BJ (cell line): Measurements from ENCODE around the gene GADL1. TPM values are rescaled to one million over a fixed set of nuclear protein-coding genes. Genes with fewer than 3 reads are reported as not detected.

Experiments used
- CTCF ChIA-PET: fragments of 350-600 bp; formaldehyde crosslinking; extraction: SDS; loops from one replicate; lab custom pipeline; 2021; ENCODE audit warnings: antibody characterized with exemption, inconsistent platforms; lab: Yijun Ruan, JAX
- POLR2A ChIA-PET: fragments of 300-600 bp; sonication (Branson Sonifier 250); formaldehyde crosslinking; extraction: SDS; loops from one replicate; lab custom pipeline; 2021; ENCODE audit warnings: antibody characterized with exemption; lab: Charles Lee
- DNase-seq: peaks from one replicate; pipeline ENCODE4 v3.0.0-alpha.2; 2011; ENCODE audit warnings: low read depth
- H3K27me3 ChIP-seq: 2 replicates; pipeline ENCODE4 v1.6.0; 2011; ENCODE audit warnings: low read length; ENCODE audit not compliant: control insufficient read depth, insufficient read depth
- H3K36me3 ChIP-seq: 2 replicates; pipeline ENCODE4 v1.5.1; 2011; ENCODE audit warnings: low read length; ENCODE audit not compliant: control insufficient read depth, insufficient read depth
- H3K4me3 ChIP-seq: 2 replicates; pipeline ENCODE4 v1.5.1; 2011; ENCODE audit warnings: low read depth, mild to moderate bottlenecking, control low read depth, low read length
- polyA plus RNA-seq: library from polyadenylated mRNA; depleted of rRNA; stranded (reverse); fragments of >200 nt; gene quantifications from 2 replicates; pipeline ENCODE4 v1.2.3, GENCODE V29; 2011
- TF ChIP-seq, protein P1 (sequence below): IDR thresholded peaks from 2 replicates; pipeline ENCODE4 v1.5.1; 2011; ENCODE audit warnings: low read depth, mild to moderate bottlenecking, control low read depth, inconsistent platforms, low read length, moderate library complexity; ENCODE audit not compliant: insufficient read depth

GADL1 gene
- polyA plus RNA-seq, 1 experiment = not detected

GRCh38 chr3:30729512-30729911, 164.9 kb downstream of the GADL1 start:
- no peak for DNase-seq
- CTCF ChIA-PET = no interaction called here
- no peaks in the 10 kb centered on the region for H3K27me3 ChIP-seq

GRCh38 chr3:30728143-30728542, 166.3 kb downstream of the GADL1 start:
- ChIA-PET POLR2A (no interaction called here), CTCF (interaction anchor here (0.7 to 1.2 kb wide), 2 partner anchors 20 to 630 kb away, joined by 3 read pairs; no protein-coding TSS in a partner anchor)
- DNase-seq = no peak
- no peak overlapping the region for H3K4me3 ChIP-seq
- no peaks in the 10 kb centered on the region for H3K27me3 ChIP-seq
- H3K36me3 ChIP-seq = no peaks in the 10 kb centered on the region
- TF ChIP-seq, protein P1, sequence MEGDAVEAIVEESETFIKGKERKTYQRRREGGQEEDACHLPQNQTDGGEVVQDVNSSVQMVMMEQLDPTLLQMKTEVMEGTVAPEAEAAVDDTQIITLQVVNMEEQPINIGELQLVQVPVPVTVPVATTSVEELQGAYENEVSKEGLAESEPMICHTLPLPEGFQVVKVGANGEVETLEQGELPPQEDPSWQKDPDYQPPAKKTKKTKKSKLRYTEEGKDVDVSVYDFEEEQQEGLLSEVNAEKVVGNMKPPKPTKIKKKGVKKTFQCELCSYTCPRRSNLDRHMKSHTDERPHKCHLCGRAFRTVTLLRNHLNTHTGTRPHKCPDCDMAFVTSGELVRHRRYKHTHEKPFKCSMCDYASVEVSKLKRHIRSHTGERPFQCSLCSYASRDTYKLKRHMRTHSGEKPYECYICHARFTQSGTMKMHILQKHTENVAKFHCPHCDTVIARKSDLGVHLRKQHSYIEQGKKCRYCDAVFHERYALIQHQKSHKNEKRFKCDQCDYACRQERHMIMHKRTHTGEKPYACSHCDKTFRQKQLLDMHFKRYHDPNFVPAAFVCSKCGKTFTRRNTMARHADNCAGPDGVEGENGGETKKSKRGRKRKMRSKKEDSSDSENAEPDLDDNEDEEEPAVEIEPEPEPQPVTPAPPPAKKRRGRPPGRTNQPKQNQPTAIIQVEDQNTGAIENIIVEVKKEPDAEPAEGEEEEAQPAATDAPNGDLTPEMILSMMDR = no peak

More at GRCh38 chr3:30729512-30729911, 164.9 kb downstream of the GADL1 start:
- Histone ChIP-seq H3K4me3 (no peak overlapping the region), H3K36me3 (no peaks in the 10 kb centered on the region)
- POLR2A ChIA-PET = no interaction called here
- TF ChIP-seq, protein P1 = no peak

DNA sequence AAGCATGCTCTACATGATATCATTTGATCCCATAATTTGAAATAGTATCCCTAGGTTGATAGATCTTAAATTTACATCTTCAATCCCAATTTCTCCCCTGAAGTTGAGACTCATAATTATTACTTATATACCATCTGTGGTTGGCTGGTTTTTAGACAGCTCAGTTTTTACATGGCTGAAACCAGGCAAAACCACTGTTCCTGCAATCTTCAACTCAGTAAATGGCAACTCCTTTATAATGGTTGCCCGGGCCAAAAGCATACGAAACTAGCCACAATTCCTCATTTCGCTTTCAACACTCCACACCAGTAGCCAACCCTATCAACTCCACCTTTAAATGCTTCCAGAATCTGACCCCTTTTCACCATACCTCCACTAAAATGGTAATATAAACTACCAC, 169.6 kb downstream of the GADL1 start:
- Histone ChIP-seq H3K27me3 (no peaks in the 10 kb centered on the region), H3K4me3 (no peak overlapping the region), H3K36me3 (no peaks in the 10 kb centered on the region)
- CTCF ChIA-PET = no interaction called here
- TF ChIP-seq, protein P1 = no peak
- no peak for DNase-seq
- POLR2A ChIA-PET = no interaction called here

DNA sequence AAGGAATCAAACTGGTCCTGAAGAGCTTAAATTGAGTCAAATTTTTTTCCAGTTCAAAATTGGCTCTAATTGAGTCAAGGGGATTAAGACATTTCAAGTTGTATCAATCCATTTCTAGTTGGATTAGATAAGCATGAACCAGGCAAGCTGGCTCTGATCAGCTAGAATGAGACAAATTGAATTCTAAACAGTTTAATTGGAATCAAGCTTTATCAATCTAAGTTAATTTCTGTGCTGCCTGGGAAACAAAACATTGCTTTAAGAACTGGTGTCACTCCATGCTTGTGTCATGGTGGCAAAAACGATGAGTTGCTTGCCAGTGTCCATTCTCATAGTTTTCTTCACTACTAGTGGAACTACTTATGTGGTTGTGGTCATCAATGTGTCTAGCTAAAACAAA, 171.2 kb downstream of the GADL1 start:
- no peak for DNase-seq
- Histone ChIP-seq H3K4me3 (no peak overlapping the region), H3K36me3 (no peaks in the 10 kb centered on the region), H3K27me3 (no peaks in the 10 kb centered on the region)
- POLR2A ChIA-PET = no interaction called here
- TF ChIP-seq, protein P1 = no peak
- CTCF ChIA-PET = interaction anchor here (1.3 kb wide), 1 partner anchor 29 kb away, joined by 5 read pairs; no protein-coding TSS in a partner anchor

DNA sequence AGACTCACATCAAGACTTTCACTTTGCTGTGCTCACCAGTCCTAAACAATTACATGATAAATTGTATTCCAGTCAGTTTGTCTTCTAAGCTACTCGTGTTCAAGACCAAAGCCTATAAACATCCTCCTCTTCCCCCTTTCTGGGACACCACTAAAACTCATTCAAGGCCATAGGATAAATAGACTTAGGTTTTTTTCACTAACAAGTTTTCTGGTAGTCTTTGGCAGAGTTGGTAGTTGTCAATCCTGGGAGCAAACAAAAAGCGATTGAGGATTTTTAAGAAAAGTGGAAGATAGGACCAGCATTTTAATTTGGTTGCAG, 173.2 kb downstream of the GADL1 start:
- POLR2A ChIA-PET = no interaction called here
- Histone ChIP-seq H3K4me3 (no peak overlapping the region), H3K36me3 (no peaks in the 10 kb centered on the region), H3K27me3 (no peaks in the 10 kb centered on the region)
- DNase-seq = no peak
- CTCF ChIA-PET = interaction anchor here (1.8 kb wide), 1 partner anchor 679 kb away, joined by 4 read pairs; no protein-coding TSS in a partner anchor
- TF ChIP-seq, protein P1 = no peak
